AG04450 (cell line): Measurements from ENCODE around the gene SORCS3. TPM values are rescaled to one million over a fixed set of nuclear protein-coding genes. Genes with fewer than 3 reads are reported as not detected.

Experiments
- CTCF ChIA-PET: fragments of 300-600, 350-600 bp; formaldehyde crosslinking; extraction: SDS; loops from one replicate; lab custom pipeline; 2022; ENCODE audit warnings: antibody characterized with exemption, inconsistent platforms; lab: Charles Lee
- POLR2A ChIA-PET: fragments of 350-600 bp; formaldehyde crosslinking; extraction: SDS; loops from one replicate; lab custom pipeline; 2021; ENCODE audit warnings: antibody characterized with exemption, inconsistent platforms; lab: Yijun Ruan, JAX
- DNase-seq: peaks from one replicate; pipeline ENCODE4 v3.0.0-alpha.2; 2011; ENCODE audit warnings: low read depth, low spot score
- H3K27ac ChIP-seq: one replicate; pipeline ENCODE4 v1.5.1; 2012; ENCODE audit warnings: low read depth, low read length, control low read depth
- H3K27me3 ChIP-seq: one replicate; pipeline ENCODE4 v1.6.0; 2012; ENCODE audit warnings: low read length; ENCODE audit not compliant: control insufficient read depth, insufficient read depth
- H3K4me3 ChIP-seq: 2 replicates; pipeline ENCODE4 v1.5.1; 2011; ENCODE audit warnings: mild to moderate bottlenecking, low read depth, low read length, control low read depth
- H3K9me3 ChIP-seq: 2 replicates; pipeline ENCODE4 v1.5.1; 2012; ENCODE audit warnings: low read length; ENCODE audit not compliant: control insufficient read depth, insufficient read depth
- polyA plus RNA-seq: library from polyadenylated mRNA; depleted of rRNA; stranded (reverse); fragments of >200 nt; gene quantifications from 2 replicates; pipeline ENCODE4 v1.2.3, GENCODE V29; 2011
- TF ChIP-seq, protein P1 (sequence below): IDR thresholded peaks from 2 replicates; pipeline ENCODE4 v1.5.1; 2011; ENCODE audit warnings: low read depth, low read length, control low read depth, inconsistent platforms

SORCS3 gene
- polyA plus RNA-seq, 1 experiment: not detected

DNA sequence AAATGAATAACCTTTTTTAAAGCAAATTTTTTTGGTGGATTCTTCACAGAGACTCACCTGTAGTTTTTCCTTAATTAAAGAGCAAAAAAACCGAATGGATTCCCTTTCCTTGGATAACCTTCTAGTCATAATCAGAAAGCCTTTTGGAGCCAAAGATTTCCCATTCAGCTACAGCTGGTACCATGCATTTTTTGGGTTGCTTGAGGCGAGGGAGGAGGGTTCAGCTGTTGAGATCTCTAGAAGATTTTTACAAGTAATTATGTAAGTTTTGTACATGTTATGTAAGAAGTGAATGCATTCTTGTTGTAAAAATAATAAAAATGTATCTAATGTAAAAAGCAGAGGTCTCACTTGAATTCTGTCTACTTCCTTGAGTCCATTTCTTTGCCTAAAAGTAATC is 463.2 kb downstream of the SORCS3 start:
- Histone ChIP-seq H3K27ac (no peak overlapping the region), H3K27me3 (no peaks in the 10 kb centered on the region), H3K4me3 (no peak overlapping the region), H3K9me3 (peaks cover 2% of the 10 kb centered on the region; the same call in 1 of the 2 replicates)
- TF ChIP-seq, protein P1, sequence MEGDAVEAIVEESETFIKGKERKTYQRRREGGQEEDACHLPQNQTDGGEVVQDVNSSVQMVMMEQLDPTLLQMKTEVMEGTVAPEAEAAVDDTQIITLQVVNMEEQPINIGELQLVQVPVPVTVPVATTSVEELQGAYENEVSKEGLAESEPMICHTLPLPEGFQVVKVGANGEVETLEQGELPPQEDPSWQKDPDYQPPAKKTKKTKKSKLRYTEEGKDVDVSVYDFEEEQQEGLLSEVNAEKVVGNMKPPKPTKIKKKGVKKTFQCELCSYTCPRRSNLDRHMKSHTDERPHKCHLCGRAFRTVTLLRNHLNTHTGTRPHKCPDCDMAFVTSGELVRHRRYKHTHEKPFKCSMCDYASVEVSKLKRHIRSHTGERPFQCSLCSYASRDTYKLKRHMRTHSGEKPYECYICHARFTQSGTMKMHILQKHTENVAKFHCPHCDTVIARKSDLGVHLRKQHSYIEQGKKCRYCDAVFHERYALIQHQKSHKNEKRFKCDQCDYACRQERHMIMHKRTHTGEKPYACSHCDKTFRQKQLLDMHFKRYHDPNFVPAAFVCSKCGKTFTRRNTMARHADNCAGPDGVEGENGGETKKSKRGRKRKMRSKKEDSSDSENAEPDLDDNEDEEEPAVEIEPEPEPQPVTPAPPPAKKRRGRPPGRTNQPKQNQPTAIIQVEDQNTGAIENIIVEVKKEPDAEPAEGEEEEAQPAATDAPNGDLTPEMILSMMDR: no peak
- ChIA-PET CTCF (no interaction called here), POLR2A (no interaction called here)
- DNase-seq: no peak

DNA sequence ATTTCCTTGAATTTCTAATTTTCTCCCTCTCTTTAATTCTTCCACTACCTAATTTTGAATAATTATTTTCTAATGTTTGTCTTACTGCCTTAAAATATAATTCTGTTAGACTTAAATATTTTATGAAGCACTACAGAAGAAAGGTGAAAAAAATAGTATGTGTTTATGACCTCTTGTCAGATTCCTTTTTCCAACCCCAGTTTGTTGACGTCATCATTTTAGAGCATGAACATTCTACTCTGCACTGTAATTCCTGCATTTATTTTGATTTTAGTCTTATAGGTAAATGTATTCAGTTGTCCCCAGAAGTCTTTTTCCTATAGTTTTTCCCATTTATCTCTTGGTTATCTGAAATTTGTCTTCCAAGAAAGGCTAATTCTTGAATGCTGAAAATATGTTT is 468.1 kb downstream of the SORCS3 start:
- POLR2A ChIA-PET: no interaction called here
- Histone ChIP-seq H3K4me3 (no peak overlapping the region), H3K27me3 (no peaks in the 10 kb centered on the region), H3K9me3 (peaks cover 7% of the 10 kb centered on the region; the same call in 1 of the 2 replicates), H3K27ac (no peak overlapping the region)
- DNase-seq: no peak
- CTCF ChIA-PET: no interaction called here
- TF ChIP-seq, protein P1: no peak

DNA sequence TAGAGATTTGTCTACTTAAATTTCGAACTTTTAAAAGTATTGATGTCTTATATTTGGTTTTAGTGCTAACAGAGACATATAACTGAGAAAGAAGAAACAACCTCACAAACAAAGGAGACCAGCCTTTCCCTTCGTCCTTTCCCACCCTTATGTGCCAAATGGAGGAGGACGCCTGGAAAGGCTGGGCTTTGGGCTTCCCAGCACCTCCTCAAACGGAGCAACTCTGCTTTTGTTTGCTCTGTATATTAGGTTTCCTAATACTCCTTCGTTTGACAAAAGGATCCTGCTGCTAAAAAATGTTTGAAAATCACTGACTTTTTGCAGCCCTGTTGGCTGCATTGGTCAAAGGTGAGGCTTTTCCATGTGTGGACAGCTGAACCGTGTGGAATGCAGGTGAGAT is 471.8 kb downstream of the SORCS3 start:
- H3K9me3 ChIP-seq: peaks cover 7% of the 10 kb centered on the region; the same call in 1 of the 2 replicates
- ChIA-PET CTCF (no interaction called here), POLR2A (no interaction called here)
- no peaks in the 10 kb centered on the region for H3K27me3 ChIP-seq
- H3K4me3 ChIP-seq: no peak overlapping the region
- H3K27ac ChIP-seq: no peak overlapping the region
- TF ChIP-seq, protein P1: no peak
- no peak for DNase-seq

DNA sequence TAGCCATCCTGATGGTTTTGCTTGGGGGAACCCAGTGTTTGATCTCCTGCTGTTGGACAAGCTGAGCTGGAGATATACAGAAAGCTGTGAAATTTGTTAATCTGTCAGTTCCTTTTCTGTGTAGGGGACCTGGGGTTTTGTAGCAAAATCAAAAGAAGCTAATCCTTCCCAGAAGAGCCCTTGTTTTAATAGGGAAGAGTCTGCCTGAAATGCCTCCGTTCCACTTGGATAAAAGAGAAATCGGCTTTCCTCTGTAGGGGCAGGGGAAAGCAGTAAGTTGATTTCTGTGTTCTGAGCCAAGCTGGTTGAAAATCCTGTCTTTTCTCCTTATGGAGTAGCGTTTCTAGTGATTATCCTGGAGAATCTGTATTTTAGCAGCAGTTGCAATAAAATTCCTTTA is 472.6 kb downstream of the SORCS3 start:
- ChIA-PET POLR2A (no interaction called here), CTCF (no interaction called here)
- peaks cover 7% of the 10 kb centered on the region; the same call in 1 of the 2 replicates for H3K9me3 ChIP-seq
- H3K27me3 ChIP-seq: no peaks in the 10 kb centered on the region
- no peak overlapping the region for H3K27ac ChIP-seq
- DNase-seq: no peak
- TF ChIP-seq, protein P1: no peak
- H3K4me3 ChIP-seq: no peak overlapping the region

DNA sequence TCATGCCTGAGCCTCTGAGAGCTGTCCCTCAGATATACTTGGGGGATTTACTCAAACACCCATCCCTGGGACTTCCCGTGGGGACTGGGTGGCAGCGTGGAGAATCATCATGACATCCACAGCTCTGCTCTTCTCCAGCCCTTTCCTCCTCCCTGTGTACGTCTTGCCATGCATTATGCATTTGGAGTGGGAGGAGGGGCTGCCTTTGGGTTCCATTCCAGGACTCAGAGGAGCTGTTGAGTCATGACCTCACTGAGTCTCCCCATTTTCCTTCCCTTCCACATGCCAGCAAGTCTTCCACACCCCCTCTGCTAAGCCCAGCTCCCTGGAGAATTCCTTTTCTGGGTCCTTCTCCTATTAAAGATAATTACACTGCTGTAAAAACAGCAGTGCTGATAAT is 480.7 kb downstream of the SORCS3 start:
- TF ChIP-seq, protein P1: no peak
- peaks cover 8% of the 10 kb centered on the region; the same call in 1 of the 2 replicates for H3K9me3 ChIP-seq
- CTCF ChIA-PET: no interaction called here

More for the DNA sequence above, 480.7 kb downstream of the SORCS3 start:
- Histone ChIP-seq H3K4me3 (no peak overlapping the region), H3K27me3 (no peaks in the 10 kb centered on the region), H3K27ac (no peak overlapping the region)
- POLR2A ChIA-PET: no interaction called here
- DNase-seq: no peak
